Measurements from ENCODE around the gene TENM4.

Gene TENM4

GRCh38 chr11:78737301-78737700, 703.5 kb downstream of the TENM4 start:
- no peak overlapping the region for H3K9ac ChIP-seq (ENCODE audit: low read depth, low read length, poor library complexity)
- H3K23ac ChIP-seq (ENCODE audit: low read depth, low read length, poor library complexity), result no peak overlapping the region
- no peak for DNase-seq (ENCODE audit: low spot score)
- peaks cover 0 to 3% of the 10 kb centered on the region in 2 donors for H3K36me3 ChIP-seq (replicated peaks in 1 of 2; ENCODE audit: control insufficient read depth in 2 of 2, insufficient read depth in 2 of 2, low read length in 2 of 2)
- no peak overlapping the region for H3K27ac ChIP-seq (replicated peaks; ENCODE audit: low read length)
- WGBS, 2 donors (ENCODE audit: extremely low coverage in 2 of 2, insufficient read length in 2 of 2, insufficient replicate concordance in 1 of 2), result no CpG with 5 or more reads among the region's 3 CpGs
- H4K8ac ChIP-seq (ENCODE audit: low read depth, low read length), result no peak overlapping the region
- peaks cover 0 to 6% of the 10 kb centered on the region in 2 donors for H3K9me3 ChIP-seq (replicated peaks in 1 of 2; ENCODE audit: control insufficient read depth in 2 of 2, insufficient read depth in 1 of 2, low read depth in 1 of 2, low read length in 2 of 2)
- no peaks in the 10 kb centered on the region for H3K27me3 ChIP-seq (ENCODE audit: control insufficient read depth in 3 of 3, insufficient read depth in 3 of 3, low read depth in 1 of 3, low read length in 3 of 3)
- H2AFZ ChIP-seq (ENCODE audit: low read length), result no peak overlapping the region
- H3K18ac ChIP-seq (ENCODE audit: low read length), result no peak overlapping the region
- no peak overlapping the region for H3K4ac ChIP-seq (ENCODE audit: low read length)
- no peak overlapping the region for H2BK5ac ChIP-seq (ENCODE audit: low read length)
- no peak overlapping the region for H3K4me3 ChIP-seq (ENCODE audit: low read length in 2 of 2)
- no peak overlapping the region for H2BK12ac ChIP-seq (ENCODE audit: low read length)
- no peaks in the 10 kb centered on the region for H3K4me1 ChIP-seq (ENCODE audit: control insufficient read depth in 2 of 2, insufficient read depth in 1 of 2, low read depth in 1 of 2, low read length in 2 of 2)
- no peak overlapping the region for H4K91ac ChIP-seq (ENCODE audit: low read depth, low read length, poor library complexity)
- H3K14ac ChIP-seq (ENCODE audit: low read length), result no peak overlapping the region
- H2BK120ac ChIP-seq (ENCODE audit: low read depth, low read length), result no peak overlapping the region
- no peak overlapping the region for H2BK15ac ChIP-seq (ENCODE audit: low read length)
- no peak overlapping the region for H3K4me2 ChIP-seq (ENCODE audit: insufficient read depth, low read length, poor library complexity, severe bottlenecking)
- no peaks in the 10 kb centered on the region for H3K79me1 ChIP-seq (ENCODE audit: low read depth, low read length)
- no peak overlapping the region for H2AK5ac ChIP-seq (ENCODE audit: low read depth, low read length)

- H4K8ac ChIP-seq (ENCODE audit: low read depth, low read length), result no peak overlapping the region
- no peak overlapping the region for H3K18ac ChIP-seq (ENCODE audit: low read length)
- H2BK120ac ChIP-seq (ENCODE audit: low read depth, low read length), result no peak overlapping the region
- H3K14ac ChIP-seq (ENCODE audit: low read length), result no peak overlapping the region
- no peaks in the 10 kb centered on the region for H3K79me1 ChIP-seq (ENCODE audit: low read depth, low read length)
- H2AK5ac ChIP-seq (ENCODE audit: low read depth, low read length), result no peak overlapping the region
- no peak overlapping the region for H3K27ac ChIP-seq (replicated peaks; ENCODE audit: low read length)
- no peak overlapping the region for H3K4me2 ChIP-seq (ENCODE audit: insufficient read depth, low read length, poor library complexity, severe bottlenecking)
- H2BK12ac ChIP-seq (ENCODE audit: low read length), result no peak overlapping the region
- H3K4ac ChIP-seq (ENCODE audit: low read length), result no peak overlapping the region
- no peak overlapping the region for H3K4me3 ChIP-seq (ENCODE audit: low read length in 2 of 2)
- H3K36me3 ChIP-seq (replicated peaks in 1 of 2; ENCODE audit: control insufficient read depth in 2 of 2, insufficient read depth in 2 of 2, low read length in 2 of 2), result peaks cover 0 to 6% of the 10 kb centered on the region in 2 donors
- DNase-seq (ENCODE audit: low spot score), result no peak
- no peak overlapping the region for H3K23ac ChIP-seq (ENCODE audit: low read depth, low read length, poor library complexity)
- H2BK15ac ChIP-seq (ENCODE audit: low read length), result no peak overlapping the region
- no peaks in the 10 kb centered on the region for H3K27me3 ChIP-seq (ENCODE audit: control insufficient read depth in 3 of 3, insufficient read depth in 3 of 3, low read depth in 1 of 3, low read length in 3 of 3)
- no peak overlapping the region for H2AFZ ChIP-seq (ENCODE audit: low read length)
- no peak overlapping the region for H3K9ac ChIP-seq (ENCODE audit: low read depth, low read length, poor library complexity)
- no peak overlapping the region for H4K91ac ChIP-seq (ENCODE audit: low read depth, low read length, poor library complexity)
- peaks cover 2 to 4% of the 10 kb centered on the region in 2 donors for H3K4me1 ChIP-seq (ENCODE audit: control insufficient read depth in 2 of 2, insufficient read depth in 1 of 2, low read depth in 1 of 2, low read length in 2 of 2)
- H2BK5ac ChIP-seq (ENCODE audit: low read length), result no peak overlapping the region
- peaks cover 0 to 3% of the 10 kb centered on the region in 2 donors for H3K9me3 ChIP-seq (replicated peaks in 1 of 2; ENCODE audit: control insufficient read depth in 2 of 2, insufficient read depth in 1 of 2, low read depth in 1 of 2, low read length in 2 of 2)
Measured at GRCh38 chr11:78735711-78736110, 705.1 kb downstream of the TENM4 start.

GRCh38 chr11:78733031-78733430, 707.8 kb downstream of the TENM4 start:
- no peak overlapping the region for H3K18ac ChIP-seq (ENCODE audit: low read length)
- no peaks in the 10 kb centered on the region for H3K27me3 ChIP-seq (ENCODE audit: control insufficient read depth in 3 of 3, insufficient read depth in 3 of 3, low read depth in 1 of 3, low read length in 3 of 3)
- H2BK12ac ChIP-seq (ENCODE audit: low read length), result no peak overlapping the region
- no peak overlapping the region for H3K9ac ChIP-seq (ENCODE audit: low read depth, low read length, poor library complexity)
- no peak overlapping the region for H2BK5ac ChIP-seq (ENCODE audit: low read length)
- no peak overlapping the region for H4K8ac ChIP-seq (ENCODE audit: low read depth, low read length)
- no peak for DNase-seq (ENCODE audit: low spot score)
- H3K4me3 ChIP-seq (ENCODE audit: low read length in 2 of 2), result no peak overlapping the region
- H3K4me1 ChIP-seq (ENCODE audit: control insufficient read depth in 2 of 2, insufficient read depth in 1 of 2, low read depth in 1 of 2, low read length in 2 of 2), result peaks cover 4% of the 10 kb centered on the region in 2 donors
- no peak overlapping the region for H3K27ac ChIP-seq (replicated peaks; ENCODE audit: low read length)
- H3K23ac ChIP-seq (ENCODE audit: low read depth, low read length, poor library complexity), result no peak overlapping the region
- H3K4me2 ChIP-seq (ENCODE audit: insufficient read depth, low read length, poor library complexity, severe bottlenecking), result no peak overlapping the region
- H3K14ac ChIP-seq (ENCODE audit: low read length), result no peak overlapping the region
- no peak overlapping the region for H2BK15ac ChIP-seq (ENCODE audit: low read length)
- H3K4ac ChIP-seq (ENCODE audit: low read length), result no peak overlapping the region
- no peaks in the 10 kb centered on the region for H3K79me1 ChIP-seq (ENCODE audit: low read depth, low read length)
- H2BK120ac ChIP-seq (ENCODE audit: low read depth, low read length), result no peak overlapping the region
- H2AFZ ChIP-seq (ENCODE audit: low read length), result no peak overlapping the region
- H4K91ac ChIP-seq (ENCODE audit: low read depth, low read length, poor library complexity), result no peak overlapping the region
- H3K9me3 ChIP-seq (replicated peaks in 1 of 2; ENCODE audit: control insufficient read depth in 2 of 2, insufficient read depth in 1 of 2, low read depth in 1 of 2, low read length in 2 of 2), result no peaks in the 10 kb centered on the region
- H3K36me3 ChIP-seq (replicated peaks in 1 of 2; ENCODE audit: control insufficient read depth in 2 of 2, insufficient read depth in 2 of 2, low read length in 2 of 2), result peaks cover 0 to 3% of the 10 kb centered on the region in 2 donors
- no peak overlapping the region for H2AK5ac ChIP-seq (ENCODE audit: low read depth, low read length)

GRCh38 chr11:78732246-78732645, 708.6 kb downstream of the TENM4 start:
- no peak overlapping the region for H3K4me2 ChIP-seq (ENCODE audit: insufficient read depth, low read length, poor library complexity, severe bottlenecking)
- peaks cover 0 to 3% of the 10 kb centered on the region in 2 donors for H3K36me3 ChIP-seq (replicated peaks in 1 of 2; ENCODE audit: control insufficient read depth in 2 of 2, insufficient read depth in 2 of 2, low read length in 2 of 2)
- no peak overlapping the region for H2BK5ac ChIP-seq (ENCODE audit: low read length)
- H3K18ac ChIP-seq (ENCODE audit: low read length), result no peak overlapping the region
- no peak overlapping the region for H3K23ac ChIP-seq (ENCODE audit: low read depth, low read length, poor library complexity)
- no CpG with 5 or more reads among the region's 11 CpGs for WGBS, 2 donors (ENCODE audit: extremely low coverage in 2 of 2, insufficient read length in 2 of 2, insufficient replicate concordance in 1 of 2)
- H3K79me1 ChIP-seq (ENCODE audit: low read depth, low read length), result no peaks in the 10 kb centered on the region
- H3K27me3 ChIP-seq (ENCODE audit: control insufficient read depth in 3 of 3, insufficient read depth in 3 of 3, low read depth in 1 of 3, low read length in 3 of 3), result no peaks in the 10 kb centered on the region
- no peak overlapping the region for H3K4me3 ChIP-seq (ENCODE audit: low read length in 2 of 2)
- H4K91ac ChIP-seq (ENCODE audit: low read depth, low read length, poor library complexity), result no peak overlapping the region
- no peak overlapping the region for H2BK15ac ChIP-seq (ENCODE audit: low read length)
- H3K27ac ChIP-seq (replicated peaks; ENCODE audit: low read length), result no peak overlapping the region
- no peak for DNase-seq (ENCODE audit: low spot score)
- H2AK5ac ChIP-seq (ENCODE audit: low read depth, low read length), result no peak overlapping the region
- no peak overlapping the region for H3K14ac ChIP-seq (ENCODE audit: low read length)
- no peaks in the 10 kb centered on the region for H3K9me3 ChIP-seq (replicated peaks in 1 of 2; ENCODE audit: control insufficient read depth in 2 of 2, insufficient read depth in 1 of 2, low read depth in 1 of 2, low read length in 2 of 2)
- H2BK12ac ChIP-seq (ENCODE audit: low read length), result no peak overlapping the region
- no peak overlapping the region for H3K4ac ChIP-seq (ENCODE audit: low read length)
- no peak overlapping the region for H4K8ac ChIP-seq (ENCODE audit: low read depth, low read length)
- H2AFZ ChIP-seq (ENCODE audit: low read length), result no peak overlapping the region
- no peak overlapping the region for H3K9ac ChIP-seq (ENCODE audit: low read depth, low read length, poor library complexity)
- H2BK120ac ChIP-seq (ENCODE audit: low read depth, low read length), result no peak overlapping the region
- H3K4me1 ChIP-seq (ENCODE audit: control insufficient read depth in 2 of 2, insufficient read depth in 1 of 2, low read depth in 1 of 2, low read length in 2 of 2), result peaks cover 4% of the 10 kb centered on the region in 2 donors
